Naive thymus-derived CD4-positive, alpha-beta T cell (primary cell): ENCODE data around the gene HACE1. TPM values are rescaled to one million over a fixed set of nuclear protein-coding genes. Genes with fewer than 3 reads are reported as not detected.
"Not testable (repeated sequence)": the region's sequence is repeated elsewhere in the genome, so short reads cannot be mapped to it uniquely, and the experiment has no call there.

ENCODE experiments used
- ATAC-seq: fragments of 150-1000 bp; cut with Tn5 transposase; 2 replicates; pipeline ENCODE4 v1.10.0; 2021; ENCODE audit warnings: mild to moderate bottlenecking, moderate library complexity
- CTCF ChIA-PET: fragments of 350-600 bp; sonication (Branson Sonifier 250); formaldehyde crosslinking; loops from one replicate; lab custom pipeline; 2021; ENCODE audit warnings: antibody characterized with exemption; lab: Charles Lee
- POLR2A ChIA-PET: fragments of 350-600 bp; sonication (Branson Sonifier 250); formaldehyde crosslinking; loops from one replicate; lab custom pipeline; 2021; ENCODE audit warnings: antibody characterized with exemption, inconsistent platforms; lab: Charles Lee
- DNase-seq, 9 donors: peaks; one replicate each; pipeline versions ENCODE4 v3.0.0 to v3.0.0-alpha.2; 2020 to 2022; ENCODE audit warnings: mixed read lengths in 1 of 9
- H3K27ac ChIP-seq: one replicate; pipeline ENCODE4 v1.7.0; 2013; ENCODE audit warnings: mild to moderate bottlenecking, low read depth, low read length, moderate library complexity
- H3K27me3 ChIP-seq, 2 donors: one replicate each; pipeline ENCODE4 v1.7.0; 2013; ENCODE audit warnings: low read length in 2 of 2, mild to moderate bottlenecking in 2 of 2, moderate library complexity in 2 of 2; ENCODE audit not compliant: control insufficient read depth in 2 of 2, insufficient read depth in 2 of 2
- H3K36me3 ChIP-seq, 3 experiments: 1 replicate in 2 of 3; 2 replicates in 1 of 3; pipeline ENCODE4 v1.7.0; 2013; ENCODE audit warnings: low read length in 3 of 3, mild to moderate bottlenecking in 3 of 3, moderate library complexity in 1 of 3; ENCODE audit not compliant: insufficient read depth in 3 of 3, control insufficient read depth in 2 of 3
- H3K4me1 ChIP-seq, 2 donors: one replicate each; pipeline ENCODE4 v1.7.0; 2013; ENCODE audit warnings: low read length in 2 of 2, mild to moderate bottlenecking in 2 of 2, moderate library complexity in 1 of 2; ENCODE audit not compliant: control insufficient read depth in 2 of 2, insufficient read depth in 2 of 2
- H3K4me3 ChIP-seq: 2 replicates; pipeline ENCODE4 v1.7.0; 2013; ENCODE audit warnings: mild to moderate bottlenecking, low read length
- H3K9me3 ChIP-seq, 3 experiments: 1 replicate in 2 of 3; 2 replicates in 1 of 3; pipeline ENCODE4 v1.7.0; 2013; ENCODE audit warnings: low read length in 3 of 3; ENCODE audit not compliant: control insufficient read depth in 2 of 3
- H3K27ac Mint-ChIP-seq, 9 donors: one replicate each; pipeline ENCODE4 v1.8.0; 2020 to 2022; ENCODE audit warnings: mixed read lengths in 9 of 9, mild to moderate bottlenecking in 8 of 9, moderate library complexity in 5 of 9, inconsistent platforms in 2 of 9
- H3K27me3 Mint-ChIP-seq, 5 donors: one replicate each; pipeline ENCODE4 v1.8.0; 2021 to 2022; ENCODE audit warnings: mixed read lengths in 5 of 5, mild to moderate bottlenecking in 1 of 5
- H3K36me3 Mint-ChIP-seq, 5 donors: one replicate each; pipeline ENCODE4 v1.8.0; 2020 to 2022; ENCODE audit warnings: mixed read lengths in 5 of 5, mild to moderate bottlenecking in 3 of 5, inconsistent platforms in 1 of 5
- H3K4me1 Mint-ChIP-seq, 7 donors: one replicate each; pipeline ENCODE4 v1.8.0; 2020 to 2022; ENCODE audit warnings: mixed read lengths in 7 of 7, mild to moderate bottlenecking in 3 of 7, inconsistent platforms in 1 of 7
- H3K4me3 Mint-ChIP-seq, 10 donors: one replicate each; pipeline ENCODE4 v1.8.0; 2020 to 2022; ENCODE audit warnings: mild to moderate bottlenecking in 10 of 10, mixed read lengths in 10 of 10, moderate library complexity in 6 of 10, inconsistent platforms in 2 of 10
- H3K9me3 Mint-ChIP-seq, 11 donors: one replicate each; pipeline ENCODE4 v1.8.0; 2020 to 2022; ENCODE audit warnings: mixed read lengths in 11 of 11, mild to moderate bottlenecking in 4 of 11, inconsistent platforms in 1 of 11, moderate library complexity in 1 of 11
- intact Hi-C, 2 donors: fragments of 100-400 bp; cut with micrococcal nuclease; formaldehyde crosslinking; loops; one replicate each; pipeline ENCODE4 v1.15.1; 2023
- polyA plus RNA-seq, 2 donors: library from polyadenylated mRNA; unstranded; fragments of 300-500 nt; fragmentation: Illumina TruSeq; gene quantifications; one replicate each; pipeline ENCODE4 v1.2.3, GENCODE V29; 2021
- total RNA-seq, 6 experiments: library from RNA in 5 of 6; stranded (reverse) in 5 of 6; gene quantifications; 1 replicate in 5 of 6; 2 replicates in 1 of 6; pipeline ENCODE4 v1.2.3 and lab custom pipeline; 2021 to 2026

HACE1 gene
- total and polyA plus RNA-seq, 7 experiments from 2014 or later = 4.1 to 17.1 (median 12.1) TPM

DNA sequence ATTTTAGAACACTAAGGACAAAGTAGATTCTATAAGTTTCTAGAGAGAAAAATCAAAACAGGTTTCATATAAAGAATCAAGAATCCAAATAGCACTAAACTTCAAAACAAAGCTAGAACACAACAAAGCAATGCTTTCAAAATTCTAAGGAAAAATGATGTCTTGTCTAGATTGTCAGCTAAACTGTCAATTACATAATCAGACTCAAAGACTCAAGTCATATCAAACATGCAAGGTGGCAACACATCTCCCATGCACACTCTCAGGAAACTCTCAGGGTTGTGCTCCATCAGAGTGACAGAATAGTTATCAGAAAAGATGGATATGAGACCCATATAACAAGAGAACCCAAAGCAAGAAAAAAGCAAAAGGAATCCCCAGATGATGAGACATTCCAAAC, 23.9 kb downstream of the HACE1 start:
- no peaks in the 10 kb centered on the region for H3K27me3 Mint-ChIP-seq
- CTCF ChIA-PET = no interaction called here

DNA sequence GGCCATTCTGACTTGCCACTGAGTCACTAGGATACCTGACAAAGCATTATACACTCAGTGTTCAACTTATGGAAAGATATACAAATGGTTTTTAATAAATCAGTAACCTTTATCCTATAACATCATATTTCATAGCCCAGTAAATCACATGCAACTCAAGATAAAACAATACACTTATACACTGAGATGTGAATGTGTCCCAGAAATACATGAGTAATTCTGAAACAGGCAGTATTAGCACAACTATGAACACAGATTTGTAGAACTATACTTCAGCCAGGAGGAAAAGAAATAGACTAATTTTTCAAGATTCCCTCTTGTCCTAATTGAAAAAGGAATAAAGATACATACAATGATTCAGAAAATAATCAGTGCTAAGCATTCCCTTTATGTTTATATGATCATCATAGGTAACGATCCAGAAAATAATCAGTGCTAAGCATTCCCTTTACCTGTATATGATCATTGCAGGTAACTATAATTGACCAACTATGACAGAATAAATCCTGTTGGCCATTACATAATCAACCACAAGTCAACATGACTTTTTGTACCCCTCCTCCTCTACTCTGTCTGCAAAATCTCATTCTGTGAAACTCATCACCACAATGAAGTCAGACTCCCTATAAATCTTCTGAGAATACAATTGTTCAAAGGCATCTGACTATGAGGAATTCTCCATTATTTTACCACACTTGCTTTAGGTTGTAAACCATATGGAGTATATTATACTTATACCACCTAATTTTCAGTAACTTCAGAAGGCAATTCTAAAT, 30.3 kb downstream of the HACE1 start:
- Histone ChIP-seq H3K27me3 (no peaks in the 10 kb centered on the region), H3K36me3 (peaks cover 0 to 8% (median 0%) of the 10 kb centered on the region in 3 experiments), H3K4me3 (no peak overlapping the region), H3K4me1 (no peaks in the 10 kb centered on the region), H3K9me3 (no peaks in the 10 kb centered on the region), H3K27ac (no peak overlapping the region)
- peaks cover 0 to 5% (median 0%) of the 10 kb centered on the region in 11 donors for H3K9me3 Mint-ChIP-seq
- H3K36me3 Mint-ChIP-seq = peaks cover 0 to 39% (median 14%) of the 10 kb centered on the region in 5 donors
- ATAC-seq (no peak), DNase-seq (no peak)
- ChIA-PET POLR2A (no interaction called here), CTCF (interaction anchor here (0.6 kb wide), 1 partner anchor 593 kb away, joined by 4 read pairs; no protein-coding TSS in a partner anchor)
- no peak overlapping the region for H3K4me3 Mint-ChIP-seq
- no peak overlapping the region for H3K27ac Mint-ChIP-seq
- H3K4me1 Mint-ChIP-seq = peaks cover 0 to 14% (median 8%) of the 10 kb centered on the region in 7 donors
- H3K27me3 Mint-ChIP-seq = no peaks in the 10 kb centered on the region
- intact Hi-C loops = no loop called here

More for the DNA sequence above, 23.9 kb downstream of the HACE1 start:
- Histone ChIP-seq H3K4me3 (no peak overlapping the region), H3K27me3 (no peaks in the 10 kb centered on the region), H3K4me1 (no peaks in the 10 kb centered on the region), H3K27ac (no peak overlapping the region), H3K36me3 (peaks cover 0 to 8% (median 0%) of the 10 kb centered on the region in 3 experiments), H3K9me3 (no peaks in the 10 kb centered on the region)
- no peak overlapping the region for H3K27ac Mint-ChIP-seq
- peaks cover 11 to 64% (median 43%) of the 10 kb centered on the region in 5 donors for H3K36me3 Mint-ChIP-seq
- H3K4me3 Mint-ChIP-seq = no peak overlapping the region
- peaks cover 0 to 4% (median 0%) of the 10 kb centered on the region in 7 donors for H3K4me1 Mint-ChIP-seq
- peaks cover 0 to 2% (median 0%) of the 10 kb centered on the region in 11 donors for H3K9me3 Mint-ChIP-seq
- DNase-seq (no peak), ATAC-seq (no peak)
- intact Hi-C loops = no loop called here
- POLR2A ChIA-PET = no interaction called here

- H3K9me3 ChIP-seq = no peaks in the 10 kb centered on the region
- no peak overlapping the region for H3K27ac ChIP-seq
- Mint-ChIP-seq H3K4me1 (peaks cover 0 to 14% (median 8%) of the 10 kb centered on the region in 7 donors), H3K9me3 (peaks cover 0 to 5% (median 0%) of the 10 kb centered on the region in 11 donors), H3K27me3 (no peaks in the 10 kb centered on the region), H3K36me3 (peaks cover 0 to 42% (median 19%) of the 10 kb centered on the region in 5 donors), H3K4me3 (no peak overlapping the region), H3K27ac (no peak overlapping the region)
- intact Hi-C loops = no loop called here
- ChIA-PET CTCF (no interaction called here), POLR2A (no interaction called here)
- no peaks in the 10 kb centered on the region for H3K27me3 ChIP-seq
- ATAC-seq (no peak), DNase-seq (no peak)
- peaks cover 0 to 8% (median 0%) of the 10 kb centered on the region in 3 experiments for H3K36me3 ChIP-seq
- no peaks in the 10 kb centered on the region for H3K4me1 ChIP-seq
- no peak overlapping the region for H3K4me3 ChIP-seq
These were observed 31.2 kb downstream of the HACE1 start for GRCh38 chr6:104828478-104828877.

GRCh38 chr6:104820820-104821219, 38.9 kb downstream of the HACE1 start:
- H3K27ac ChIP-seq, H3K9me3 ChIP-seq, intact Hi-C loops, H3K27ac Mint-ChIP-seq, H3K27me3 ChIP-seq, POLR2A ChIA-PET, DNase-seq, H3K36me3 ChIP-seq, H3K4me3 Mint-ChIP-seq, H3K4me1 Mint-ChIP-seq, CTCF ChIA-PET, ATAC-seq, H3K27me3 Mint-ChIP-seq, H3K4me3 ChIP-seq, H3K9me3 Mint-ChIP-seq, H3K4me1 ChIP-seq: not testable (repeated sequence)
- peaks cover 7 to 57% (median 46%) of the 10 kb centered on the region in 5 donors for H3K36me3 Mint-ChIP-seq

DNA sequence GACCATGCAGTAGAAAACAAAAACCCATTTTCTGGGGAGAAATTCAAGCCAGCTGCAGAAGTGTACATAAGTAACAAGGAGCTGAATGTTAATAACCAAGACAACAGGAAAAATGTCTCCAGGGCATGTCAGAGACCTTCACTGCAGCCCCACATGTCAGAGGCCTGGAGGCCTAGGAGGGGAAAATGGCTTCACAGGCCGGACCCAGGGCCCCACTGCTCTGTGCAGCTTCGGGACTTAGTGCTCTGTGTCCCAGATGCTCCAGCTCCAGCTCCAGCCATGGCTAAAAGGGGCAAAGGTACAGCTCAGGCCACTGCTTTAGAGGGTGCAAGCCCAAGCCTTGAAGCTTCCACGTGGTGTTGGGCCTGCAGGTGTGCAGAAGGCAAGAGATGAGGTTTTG, 43.6 kb downstream of the HACE1 start:
- no peaks in the 10 kb centered on the region for H3K9me3 ChIP-seq
- H3K4me3 ChIP-seq = no peak overlapping the region
- no peak for ATAC-seq
- intact Hi-C loops = no loop called here
- H3K27ac ChIP-seq = no peak overlapping the region
- no peak for DNase-seq
- POLR2A ChIA-PET = no interaction called here
- Mint-ChIP-seq H3K4me1 (peaks cover 0 to 7% (median 0%) of the 10 kb centered on the region in 7 donors), H3K36me3 (peaks cover 7 to 54% (median 43%) of the 10 kb centered on the region in 5 donors), H3K27me3 (no peaks in the 10 kb centered on the region), H3K9me3 (peaks cover 0 to 12% (median 0%) of the 10 kb centered on the region in 11 donors), H3K4me3 (no peak overlapping the region), H3K27ac (no peak overlapping the region)
- H3K4me1 ChIP-seq = no peaks in the 10 kb centered on the region
- CTCF ChIA-PET = no interaction called here
- no peaks in the 10 kb centered on the region for H3K36me3 ChIP-seq
- no peaks in the 10 kb centered on the region for H3K27me3 ChIP-seq

GRCh38 chr6:104814743-104815142, 45.0 kb downstream of the HACE1 start:
- POLR2A ChIA-PET = no interaction called here
- Histone ChIP-seq H3K27me3 (no peaks in the 10 kb centered on the region), H3K36me3 (no peaks in the 10 kb centered on the region), H3K4me1 (no peaks in the 10 kb centered on the region), H3K4me3 (no peak overlapping the region), H3K9me3 (no peaks in the 10 kb centered on the region), H3K27ac (no peak overlapping the region)
- CTCF ChIA-PET = no interaction called here
- peaks cover 7 to 48% (median 39%) of the 10 kb centered on the region in 5 donors for H3K36me3 Mint-ChIP-seq
- ATAC-seq (no peak), DNase-seq (no peak)
- no peaks in the 10 kb centered on the region for H3K27me3 Mint-ChIP-seq
- H3K9me3 Mint-ChIP-seq = peaks cover 0 to 6% (median 0%) of the 10 kb centered on the region in 11 donors
- no peak overlapping the region for H3K27ac Mint-ChIP-seq
- peaks cover 0 to 7% (median 0%) of the 10 kb centered on the region in 7 donors for H3K4me1 Mint-ChIP-seq
- no peak overlapping the region for H3K4me3 Mint-ChIP-seq
- intact Hi-C loops = no loop called here
